H1 (cell line): ENCODE results near the gene NUBP1. TPM values are rescaled to one million over a fixed set of nuclear protein-coding genes. Genes with fewer than 3 reads are reported as not detected.

Source experiments
- CTCF ChIA-PET: fragments of 300-600 bp; sonication (Branson Sonifier 250); formaldehyde crosslinking; loops from one replicate; lab custom pipeline; 2021; ENCODE audit not compliant: partially characterized antibody; lab: Charles Lee
- POLR2A ChIA-PET: fragments of 300-600 bp; sonication (Branson Sonifier 250); formaldehyde crosslinking; loops from one replicate; lab custom pipeline; 2021; ENCODE audit warnings: inconsistent platforms; ENCODE audit not compliant: partially characterized antibody; lab: Charles Lee
- DNase-seq, 2 experiments: peaks; one replicate each; pipeline versions ENCODE4 v3.0.0 to v3.0.0-alpha.2; 2010 to 2022; ENCODE audit warnings: low spot score in 2 of 2, low read depth in 1 of 2, mixed read lengths in 1 of 2
- FAIRE-seq: peaks from 2 replicates; lab custom pipeline; 2011; peaks lifted over from hg19 to GRCh38; lab: Jason Lieb, UNC
- H2AFZ ChIP-seq: 2 replicates; pipeline ENCODE4 v1.8.1; 2012; ENCODE audit warnings: low read length, inconsistent platforms
- H2AK5ac ChIP-seq: 2 replicates; pipeline ENCODE4 v1.6.1; 2013; ENCODE audit warnings: low read depth, low read length
- H2BK120ac ChIP-seq: replicated peaks from 2 replicates; pipeline ENCODE3; 2013; ENCODE audit warnings: low read depth, low read length, inconsistent platforms
- H2BK12ac ChIP-seq: 2 replicates; pipeline ENCODE4 v1.6.1; 2013; ENCODE audit warnings: low read depth, low read length
- H2BK15ac ChIP-seq: 2 replicates; pipeline ENCODE4 v1.6.1; 2013; ENCODE audit warnings: low read length
- H2BK20ac ChIP-seq: 2 replicates; pipeline ENCODE4 v1.6.1; 2013; ENCODE audit warnings: low read length
- H2BK5ac ChIP-seq: 2 replicates; pipeline ENCODE4 v1.6.1; 2013; ENCODE audit warnings: low read depth, low read length
- H3K14ac ChIP-seq: 2 replicates; pipeline ENCODE4 v1.6.1; 2013; ENCODE audit warnings: inconsistent platforms; ENCODE audit not compliant: insufficient read length
- H3K18ac ChIP-seq: 2 replicates; pipeline ENCODE4 v1.6.1; 2013; ENCODE audit warnings: low read length; ENCODE audit errors: extremely low read depth
- H3K23ac ChIP-seq: 2 replicates; pipeline ENCODE4 v1.6.1; 2013; ENCODE audit warnings: inconsistent platforms; ENCODE audit not compliant: insufficient read length
- H3K23me2 ChIP-seq: 2 replicates; pipeline ENCODE4 v1.6.1; 2013; ENCODE audit warnings: low read depth, low read length
- H3K27ac ChIP-seq: 2 replicates; pipeline ENCODE4 v1.6.1; 2011; ENCODE audit warnings: low read depth, low read length, inconsistent platforms
- H3K27me3 ChIP-seq, 4 experiments: replicated peaks in 1 of 4; 1 replicate in 1 of 4; 2 replicates in 3 of 4; pipeline versions ENCODE4 v1.6.1 to v1.8.1; 2011 to 2013; ENCODE audit warnings: low read length in 3 of 4, mild to moderate bottlenecking in 3 of 4, inconsistent platforms in 2 of 4, mixed read lengths in 2 of 4, moderate library complexity in 1 of 4; ENCODE audit not compliant: control insufficient read depth in 3 of 4, insufficient read depth in 3 of 4; ENCODE audit errors: extremely low read depth in 1 of 4
- H3K36me3 ChIP-seq, 4 experiments: 2 replicates each; pipeline versions ENCODE4 v1.6.1 to v1.8.1; 2011 to 2013; ENCODE audit warnings: mild to moderate bottlenecking in 4 of 4, low read length in 3 of 4, moderate library complexity in 2 of 4, control low read depth in 1 of 4, inconsistent platforms in 1 of 4; ENCODE audit not compliant: insufficient read depth in 4 of 4, control insufficient read depth in 2 of 4
- H3K4ac ChIP-seq: replicated peaks from 2 replicates; pipeline ENCODE3; 2013; ENCODE audit warnings: low read length, low read depth, mixed read lengths, inconsistent platforms; ENCODE audit not compliant: insufficient read length
- H3K4me1 ChIP-seq, 4 experiments: replicated peaks in 1 of 4; 1 replicate in 1 of 4; 2 replicates in 3 of 4; pipeline versions ENCODE4 v1.6.1 to v1.8.1; 2011 to 2013; ENCODE audit warnings: low read length in 3 of 4, inconsistent platforms in 2 of 4, mixed read lengths in 1 of 4; ENCODE audit not compliant: insufficient read depth in 4 of 4, control insufficient read depth in 3 of 4
- H3K4me2 ChIP-seq, 2 experiments: 2 replicates each; pipeline versions ENCODE4 v1.6.1 to v1.8.1; 2011 to 2013; ENCODE audit warnings: low read depth in 2 of 2, low read length in 2 of 2, control low read depth in 1 of 2, inconsistent platforms in 1 of 2, mild to moderate bottlenecking in 1 of 2; ENCODE audit not compliant: insufficient read depth in 1 of 2
- H3K4me3 ChIP-seq, 4 experiments: fragments of 200-600, 300-600 bp in 1 of 4; sonication (generic), shearing (Covaris generic), sonication (Bioruptor Twin) in 1 of 4; 2 replicates each; pipeline versions ENCODE4 v1.5.1 to v1.8.1; 2011 to 2016; ENCODE audit warnings: low read length in 4 of 4, low read depth in 3 of 4, control low read depth in 2 of 4, inconsistent platforms in 2 of 4, mild to moderate bottlenecking in 2 of 4, mixed read lengths in 1 of 4, moderate library complexity in 1 of 4; ENCODE audit not compliant: insufficient read depth in 2 of 4; ENCODE audit errors: extremely low read depth in 1 of 4
- H3K56ac ChIP-seq: replicated peaks from 2 replicates; pipeline ENCODE3; 2013; ENCODE audit warnings: low read depth, mild to moderate bottlenecking, mixed read lengths, low read length, inconsistent platforms; ENCODE audit not compliant: insufficient read length
- H3K79me1 ChIP-seq: 2 replicates; pipeline ENCODE4 v1.6.1; 2013; ENCODE audit warnings: low read depth, low read length, control low read depth
- H3K79me2 ChIP-seq, 2 experiments: 2 replicates each; pipeline versions ENCODE4 v1.6.1 to v1.8.1; 2012 to 2013; ENCODE audit warnings: low read length in 2 of 2, mild to moderate bottlenecking in 2 of 2, inconsistent platforms in 1 of 2; ENCODE audit not compliant: insufficient read depth in 2 of 2, control insufficient read depth in 1 of 2
- H3K9ac ChIP-seq, 4 experiments: replicated peaks in 1 of 4; 1 replicate in 1 of 4; 2 replicates in 3 of 4; pipeline versions ENCODE4 v1.6.1 to v1.8.1; 2011 to 2013; ENCODE audit warnings: low read depth in 3 of 4, low read length in 3 of 4, control low read depth in 2 of 4, mild to moderate bottlenecking in 2 of 4, moderate library complexity in 2 of 4, inconsistent platforms in 1 of 4; ENCODE audit errors: extremely low read depth in 1 of 4
- H3K9me3 ChIP-seq, 2 experiments: 2 replicates each; pipeline versions ENCODE4 v1.6.1 to v1.8.1; 2012 to 2013; ENCODE audit warnings: mild to moderate bottlenecking in 2 of 2, moderate library complexity in 2 of 2, control low read depth in 1 of 2, inconsistent platforms in 1 of 2, low read depth in 1 of 2, low read length in 1 of 2, mixed read lengths in 1 of 2; ENCODE audit not compliant: insufficient read depth in 2 of 2
- H4K20me1 ChIP-seq, 2 experiments: replicated peaks in 1 of 2; 2 replicates each; pipeline versions ENCODE3 to v1.8.1; 2011 to 2013; ENCODE audit warnings: inconsistent platforms in 2 of 2, low read length in 2 of 2, mild to moderate bottlenecking in 1 of 2; ENCODE audit not compliant: insufficient read depth in 2 of 2, control insufficient read depth in 1 of 2
- H4K5ac ChIP-seq: 2 replicates; pipeline ENCODE4 v1.6.1; 2013; ENCODE audit warnings: low read length, low read depth, mixed read lengths, inconsistent platforms; ENCODE audit not compliant: insufficient read length
- H4K8ac ChIP-seq: 2 replicates; pipeline ENCODE4 v1.8.0; 2013; ENCODE audit warnings: mild to moderate bottlenecking, moderate library complexity, low read length, inconsistent platforms; ENCODE audit not compliant: insufficient read depth; ENCODE audit errors: extremely low read depth
- H4K91ac ChIP-seq: replicated peaks from 2 replicates; pipeline ENCODE3; 2013; ENCODE audit warnings: low read length, mixed read lengths, inconsistent platforms; ENCODE audit not compliant: insufficient read length
- ASH2L ChIP-seq: fragments of 200-600, 300-600 bp; sonication (generic); IDR thresholded peaks from one replicate; pipeline ENCODE4 v1.7.1; 2017; ENCODE audit warnings: low read length
- BCL11A ChIP-seq, 2 experiments: IDR thresholded peaks; one replicate each; pipeline ENCODE4 v1.6.1; 2011; ENCODE audit warnings: low read depth in 2 of 2, low read length in 2 of 2, mild to moderate bottlenecking in 2 of 2
- CHD1 ChIP-seq: IDR thresholded peaks from 2 replicates; pipeline ENCODE4 v1.6.1; 2012; ENCODE audit warnings: low read depth, low read length, improper control_type of control experiment
- CHD2 ChIP-seq: IDR thresholded peaks from 2 replicates; pipeline ENCODE4 v1.6.1; 2012; ENCODE audit warnings: low read length, improper control_type of control experiment
- CTCF ChIP-seq, 3 experiments: IDR thresholded peaks; 1 replicate in 2 of 3; 2 replicates in 1 of 3; pipeline versions ENCODE4 v1.5.1 to v1.6.1; 2011; ENCODE audit warnings: low read length in 3 of 3, mild to moderate bottlenecking in 3 of 3, inconsistent platforms in 2 of 3, low read depth in 1 of 3, moderate library complexity in 1 of 3; ENCODE audit not compliant: insufficient read depth in 1 of 3; ENCODE audit errors: control extremely low read depth in 1 of 3
- KDM5A ChIP-seq: fragments of 200-600 bp; IDR thresholded peaks from 2 replicates; pipeline ENCODE4 v1.7.1; 2012; ENCODE audit warnings: mild to moderate bottlenecking, low read length, inconsistent platforms, mixed read lengths
- MAFK ChIP-seq: IDR thresholded peaks from 2 replicates; pipeline ENCODE4 v1.6.1; 2012; ENCODE audit warnings: low read depth, mild to moderate bottlenecking, improper control_type of control experiment, low read length
- NRF1 ChIP-seq: IDR thresholded peaks from 2 replicates; pipeline ENCODE4 v1.6.1; 2011; ENCODE audit warnings: mild to moderate bottlenecking, low read depth, low read length, improper control_type of control experiment
- RAD21 ChIP-seq, 2 experiments: IDR thresholded peaks in 1 of 2; conservative IDR thresholded peaks in 1 of 2; 2 replicates each; pipeline ENCODE4 v1.6.1; 2011; ENCODE audit warnings: low read depth in 2 of 2, low read length in 2 of 2, improper control_type of control experiment in 1 of 2, inconsistent platforms in 1 of 2, mild to moderate bottlenecking in 1 of 2, moderate library complexity in 1 of 2
- RBBP5 ChIP-seq: IDR thresholded peaks from 2 replicates; pipeline ENCODE4 v1.7.1; 2012; ENCODE audit warnings: low read depth, mild to moderate bottlenecking, inconsistent platforms, low read length, moderate library complexity, borderline replicate concordance
- SIX5 ChIP-seq: IDR thresholded peaks from 2 replicates; pipeline ENCODE4 v1.6.1; 2011; ENCODE audit warnings: mild to moderate bottlenecking, low read depth, low read length
- TAF1 ChIP-seq: IDR thresholded peaks from 2 replicates; pipeline ENCODE4 v1.6.1; 2011; ENCODE audit warnings: mild to moderate bottlenecking, low read depth, low read length
- TCF12 ChIP-seq: IDR thresholded peaks from 2 replicates; pipeline ENCODE4 v1.6.1; 2011; ENCODE audit warnings: low read depth, mild to moderate bottlenecking, low read length
- WGBS, 2 experiments: shearing (Covaris generic) in 1 of 2; methylation state at CpG; one replicate each; pipeline versions ENCODE4 v1.1.6 to v1.1.7; 2013 to 2015; ENCODE audit warnings: low lambda C conversion rate in 2 of 2, mixed read lengths in 2 of 2, inconsistent platforms in 1 of 2, low coverage in 1 of 2, missing lambda C conversion rate in 1 of 2; ENCODE audit not compliant: insufficient replicate concordance in 2 of 2, insufficient coverage in 1 of 2, insufficient read length in 1 of 2; ENCODE audit errors: extremely low coverage in 1 of 2, missing lambda C conversion rate in 1 of 2; 5-methylcytosine and 5-hydroxymethylcytosine counted together
- polyA plus RNA-seq, 7 experiments: library from polyadenylated mRNA; depleted of rRNA in 3 of 7; stranded (reverse) in 5 of 7; unstranded in 2 of 7; fragments of >200 nt in 5 of 7; fragments of 200-250 nt in 2 of 7; gene quantifications; 1 replicate in 5 of 7; 2 replicates in 1 of 7; 4 replicates in 1 of 7; pipeline versions ENCODE4 v1.2.1 to v1.2.3, GENCODE V29; 2011 to 2013; ENCODE audit warnings: missing spikeins in 2 of 7, mixed read lengths in 2 of 7
- total RNA-seq: library from RNA; stranded (reverse); fragmentation: NEBNext Ultra II Directional; extraction: Animal tissue kit (Norgen Biotek cat#: 25700); gene quantifications from 2 replicates; pipeline ENCODE4 v1.2.1, GENCODE V29; 2021

The NUBP1 gene
- total and polyA plus RNA-seq, 2 of the 8 experiments (the other 6 are each of a cell fraction or from before 2014, with no cell fraction given): 28.2 to 32.2 TPM

GRCh38 chr16:10780628-10781027, 37.0 kb downstream of the NUBP1 start:
- DNase-seq: no peak
- H2BK12ac ChIP-seq: no peak overlapping the region
- H3K9ac ChIP-seq: no peak overlapping the region
- CTCF ChIA-PET: interaction anchor here (0.5 kb wide), 1 partner anchor 1411 kb away, joined by 3 read pairs; no protein-coding TSS in a partner anchor
- H3K56ac ChIP-seq: no peak overlapping the region
- no peaks in the 10 kb centered on the region for H3K79me2 ChIP-seq
- peaks cover 0 to 5% of the 10 kb centered on the region in 2 experiments; a peak in 2 of 4 replicates for H3K9me3 ChIP-seq
- H4K91ac ChIP-seq: no peak overlapping the region
- H3K4ac ChIP-seq: no peak overlapping the region
- no peaks in the 10 kb centered on the region for H3K27me3 ChIP-seq
- H3K23ac ChIP-seq: no peak overlapping the region
- H2AK5ac ChIP-seq: no peak overlapping the region
- no peaks in the 10 kb centered on the region for H4K20me1 ChIP-seq
- no peak overlapping the region for H3K4me2 ChIP-seq
- WGBS, 2 experiments: 88% methylated on average over 4 of the region's 4 CpGs; no CpG with 5 or more reads in 1 of the 2 experiments
- H3K4me3 ChIP-seq: no peak overlapping the region
- no peak overlapping the region for H2BK20ac ChIP-seq
- H4K5ac ChIP-seq: no peak overlapping the region
- H2AFZ ChIP-seq: no peak overlapping the region
- no peak overlapping the region for H3K27ac ChIP-seq
- no peak overlapping the region for H2BK5ac ChIP-seq
- H3K79me1 ChIP-seq: no peaks in the 10 kb centered on the region
- H4K8ac ChIP-seq: no peak overlapping the region
- no peak for FAIRE-seq
- H2BK120ac ChIP-seq: no peak overlapping the region
- no peaks in the 10 kb centered on the region for H3K36me3 ChIP-seq
- H3K14ac ChIP-seq: no peak overlapping the region
- POLR2A ChIA-PET: no interaction called here
- H2BK15ac ChIP-seq: no peak overlapping the region
- H3K4me1 ChIP-seq: no peaks in the 10 kb centered on the region
- H3K23me2 ChIP-seq: no peaks in the 10 kb centered on the region
- H3K18ac ChIP-seq: no peak overlapping the region
- TF ChIP-seq TAF1 (no peak), SIX5 (no peak), NRF1 (no peak), CHD2 (no peak), BCL11A (IDR thresholded peaks at IDR 0.05; ENCODE audit: low read depth in 2 of 2, low read length in 2 of 2) (no peak), ASH2L (no peak), CTCF (IDR thresholded peaks at IDR 0.05; ENCODE audit: control extremely low read depth in 1 of 3, insufficient read depth in 1 of 3, low read depth in 1 of 3, low read length in 3 of 3) (no peak), KDM5A (no peak), MAFK (no peak), RAD21 (IDR thresholded peaks at IDR 0.05 in 1 of 2, conservative IDR thresholded peaks at IDR 0.05 in 1 of 2; ENCODE audit: low read depth in 2 of 2, low read length in 2 of 2) (no peak), RBBP5 (no peak), TCF12 (no peak), CHD1 (no peak)
